ENCODE results near the gene TEX2.

The TEX2 gene, protein sequence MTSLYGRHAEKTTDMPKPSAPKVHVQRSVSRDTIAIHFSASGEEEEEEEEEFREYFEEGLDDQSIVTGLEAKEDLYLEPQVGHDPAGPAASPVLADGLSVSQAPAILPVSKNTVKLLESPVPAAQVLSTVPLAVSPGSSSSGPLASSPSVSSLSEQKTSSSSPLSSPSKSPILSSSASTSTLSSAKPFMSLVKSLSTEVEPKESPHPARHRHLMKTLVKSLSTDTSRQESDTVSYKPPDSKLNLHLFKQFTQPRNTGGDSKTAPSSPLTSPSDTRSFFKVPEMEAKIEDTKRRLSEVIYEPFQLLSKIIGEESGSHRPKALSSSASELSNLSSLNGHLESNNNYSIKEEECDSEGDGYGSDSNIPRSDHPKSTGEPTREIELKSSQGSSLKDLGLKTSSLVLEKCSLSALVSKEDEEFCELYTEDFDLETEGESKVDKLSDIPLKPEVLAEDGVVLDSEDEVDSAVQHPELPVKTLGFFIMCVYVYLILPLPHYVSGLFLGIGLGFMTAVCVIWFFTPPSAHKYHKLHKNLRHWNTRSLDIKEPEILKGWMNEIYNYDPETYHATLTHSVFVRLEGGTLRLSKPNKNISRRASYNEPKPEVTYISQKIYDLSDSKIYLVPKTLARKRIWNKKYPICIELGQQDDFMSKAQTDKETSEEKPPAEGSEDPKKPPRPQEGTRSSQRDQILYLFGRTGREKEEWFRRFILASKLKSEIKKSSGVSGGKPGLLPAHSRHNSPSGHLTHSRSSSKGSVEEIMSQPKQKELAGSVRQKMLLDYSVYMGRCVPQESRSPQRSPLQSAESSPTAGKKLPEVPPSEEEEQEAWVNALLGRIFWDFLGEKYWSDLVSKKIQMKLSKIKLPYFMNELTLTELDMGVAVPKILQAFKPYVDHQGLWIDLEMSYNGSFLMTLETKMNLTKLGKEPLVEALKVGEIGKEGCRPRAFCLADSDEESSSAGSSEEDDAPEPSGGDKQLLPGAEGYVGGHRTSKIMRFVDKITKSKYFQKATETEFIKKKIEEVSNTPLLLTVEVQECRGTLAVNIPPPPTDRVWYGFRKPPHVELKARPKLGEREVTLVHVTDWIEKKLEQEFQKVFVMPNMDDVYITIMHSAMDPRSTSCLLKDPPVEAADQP

GRCh38 chr17:64263000-64263766, at the start of gene TEX2:
Gene TEX2, minus strand, starts transcription at chr17:64263260. Its CDS starts 49,043 bp downstream, at chr17:64214217.
- peak; percentile 94 for DNase-seq (ENCODE audit: low spot score)

GRCh38 chr17:64309710-64310109, 46.6 kb upstream of the TEX2 start:
- no peak for DNase-seq (ENCODE audit: low spot score)

- DNase-seq (ENCODE audit: low spot score): no peak
Measured at GRCh38 chr17:64309021-64309420, 46.0 kb upstream of the TEX2 start.

DNA sequence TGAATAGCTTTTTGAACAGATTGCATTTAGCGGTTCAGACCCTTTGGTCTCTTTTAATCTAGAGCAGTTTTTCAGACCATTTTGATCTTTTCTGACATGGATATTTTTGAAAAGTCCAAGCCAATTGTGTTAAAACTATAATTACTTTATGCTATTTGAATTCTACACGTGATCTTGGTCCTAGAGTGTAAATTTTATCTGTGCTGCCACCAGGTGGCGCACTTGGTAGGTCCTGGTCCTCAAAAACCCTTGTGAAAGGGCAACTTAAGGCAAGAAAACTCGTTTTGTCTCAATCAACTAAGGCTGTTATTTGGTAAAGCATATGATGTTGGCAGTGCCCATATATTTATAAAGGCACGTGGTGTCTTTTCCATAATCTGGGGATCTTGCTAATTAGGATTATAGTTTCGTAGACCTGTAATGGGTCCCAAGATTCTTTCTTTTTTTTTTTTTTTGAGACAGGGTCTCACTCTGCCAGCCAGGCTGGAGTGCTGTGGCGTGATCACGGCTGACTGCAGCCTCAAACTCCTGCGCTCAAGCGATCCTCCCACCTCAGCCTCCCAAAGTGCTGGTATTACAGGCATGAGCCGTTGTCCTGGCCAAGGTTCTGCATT, 43.9 kb upstream of the TEX2 start:
- DNase-seq (ENCODE audit: low spot score): peak; percentile 78

- no peak for DNase-seq (ENCODE audit: low spot score)
Measured at GRCh38 chr17:64304551-64304950, 41.5 kb upstream of the TEX2 start.

- DNase-seq (ENCODE audit: low spot score): no peak
Measured at GRCh38 chr17:64300699-64300965, 37.6 kb upstream of the TEX2 start.

GRCh38 chr17:64297467-64298088, 34.5 kb upstream of the TEX2 start:
- DNase-seq (ENCODE audit: low spot score): no peak

DNA sequence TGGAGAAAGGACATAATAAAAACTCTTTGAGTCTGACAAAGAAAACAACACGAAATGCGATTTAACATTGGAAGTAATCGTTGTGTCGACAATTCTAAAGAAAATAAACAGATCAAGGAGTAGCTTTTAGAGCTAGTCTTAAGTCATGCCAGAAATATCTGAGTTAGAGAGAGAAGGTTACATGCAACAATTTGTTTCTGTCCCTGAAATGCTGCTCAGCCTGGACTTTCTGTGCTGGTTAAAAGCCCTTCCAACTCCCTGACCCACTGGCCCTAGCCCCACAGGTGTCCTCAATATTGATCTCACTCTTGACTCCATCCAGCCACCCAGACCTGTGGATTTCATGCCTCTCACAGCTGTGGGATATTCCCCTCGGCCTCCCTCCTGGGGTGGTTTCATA, 33.2 kb upstream of the TEX2 start:
- DNase-seq (ENCODE audit: low spot score): no peak

GRCh38 chr17:64295146-64295545, 32.1 kb upstream of the TEX2 start:
- DNase-seq (ENCODE audit: low spot score): no peak

DNA sequence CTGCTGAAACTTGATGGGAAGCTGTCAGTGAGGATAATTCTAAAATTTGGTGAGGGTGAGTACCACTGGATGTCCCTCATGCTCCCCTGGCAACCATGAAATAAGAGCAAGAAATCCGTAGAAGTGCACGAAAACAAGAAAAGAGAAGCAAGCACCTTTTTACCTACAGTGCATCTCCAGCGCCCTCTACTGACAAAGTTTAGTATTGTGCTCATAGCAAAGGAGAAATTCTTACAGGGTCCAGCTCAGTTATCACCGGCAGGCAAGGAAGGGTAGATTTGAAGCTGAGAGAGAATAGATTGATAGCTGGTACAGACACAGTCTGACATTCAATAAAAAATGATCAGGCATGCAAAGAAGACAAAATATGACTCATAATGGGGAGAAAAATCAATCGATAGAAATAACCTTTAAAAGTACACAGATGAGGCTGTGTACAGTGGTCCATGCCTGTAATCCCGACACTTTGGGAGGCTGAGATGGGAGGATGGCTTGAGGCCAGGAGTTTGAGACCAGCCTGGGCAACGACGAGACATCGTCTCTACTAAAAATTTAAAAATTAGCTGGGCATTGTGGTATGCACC, 28.3 kb upstream of the TEX2 start:
- DNase-seq (ENCODE audit: low spot score): no peak

- no peak for DNase-seq (ENCODE audit: low spot score)
Measured at GRCh38 chr17:64289741-64290141, 26.7 kb upstream of the TEX2 start.

- DNase-seq (ENCODE audit: low spot score): peak; percentile 79
Measured at GRCh38 chr17:64282753-64283080, 19.7 kb upstream of the TEX2 start.

GRCh38 chr17:64281962-64282752, 19.1 kb upstream of the TEX2 start:
- peak; percentile 76 for DNase-seq (ENCODE audit: low spot score)

DNA sequence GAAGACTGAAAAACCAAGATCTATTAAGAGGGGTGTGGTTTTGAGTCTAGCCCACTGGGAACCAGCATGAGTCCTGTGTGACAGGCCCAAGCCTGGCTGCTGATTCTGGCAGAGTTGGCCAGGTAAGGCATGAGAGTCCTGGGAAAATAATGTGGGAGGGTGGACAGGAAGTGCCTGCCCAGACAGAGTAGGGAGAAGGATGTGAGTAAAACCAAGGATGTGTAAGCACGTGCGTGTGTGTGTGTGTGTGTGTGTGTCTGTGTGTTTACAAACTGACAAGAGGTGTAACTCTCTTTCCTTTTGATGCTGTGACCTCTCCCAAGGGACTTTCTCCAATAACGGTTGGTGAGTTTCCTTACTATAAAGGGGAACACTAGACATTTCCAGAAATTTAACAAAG, 15.6 kb upstream of the TEX2 start:
- no peak for DNase-seq (ENCODE audit: low spot score)

GRCh38 chr17:64277831-64278562, 14.9 kb upstream of the TEX2 start:
- no peak for DNase-seq (ENCODE audit: low spot score)

GRCh38 chr17:64276961-64277505, 14.0 kb upstream of the TEX2 start:
- no peak for DNase-seq (ENCODE audit: low spot score)

DNA sequence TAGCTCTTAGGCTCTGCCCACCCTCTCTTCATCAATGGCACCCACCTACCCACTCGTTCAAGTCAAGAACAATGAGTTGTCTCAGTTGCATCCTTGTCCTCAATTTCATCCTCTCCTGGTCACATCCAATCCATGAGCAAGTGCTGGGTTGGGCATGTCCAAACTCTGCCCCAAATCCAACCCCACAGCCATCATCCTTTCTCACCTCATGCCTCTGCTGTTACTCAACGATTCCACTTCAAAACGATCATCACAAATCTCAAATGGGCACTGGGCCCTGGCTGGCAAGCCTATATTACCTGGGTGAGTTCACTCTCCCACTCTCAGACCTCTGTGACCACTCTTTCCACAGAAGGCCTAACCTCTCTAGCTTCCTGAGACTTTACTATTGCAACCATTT, 12.0 kb upstream of the TEX2 start:
- DNase-seq (ENCODE audit: low spot score): no peak

DNA sequence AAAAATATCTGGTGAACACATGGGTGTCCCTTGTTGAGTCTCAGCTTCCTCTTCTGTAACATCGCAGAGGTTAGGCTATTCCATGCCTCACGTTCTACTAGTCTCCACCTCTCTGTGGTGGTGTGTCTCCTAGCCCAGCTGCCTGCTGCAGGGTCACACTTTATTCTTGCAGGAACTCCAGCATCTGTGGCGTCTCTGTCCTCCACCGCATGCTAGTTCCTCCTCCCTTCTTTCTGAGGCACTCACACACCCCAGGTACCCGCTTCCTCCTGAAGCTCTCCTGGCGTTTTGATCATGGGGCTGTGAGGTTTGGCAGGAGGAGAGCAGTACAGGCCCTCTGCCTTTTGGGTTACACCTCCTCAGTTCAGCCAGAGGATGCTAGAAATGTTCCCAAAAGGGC, 9.9 kb upstream of the TEX2 start:
- no peak for DNase-seq (ENCODE audit: low spot score)

DNA sequence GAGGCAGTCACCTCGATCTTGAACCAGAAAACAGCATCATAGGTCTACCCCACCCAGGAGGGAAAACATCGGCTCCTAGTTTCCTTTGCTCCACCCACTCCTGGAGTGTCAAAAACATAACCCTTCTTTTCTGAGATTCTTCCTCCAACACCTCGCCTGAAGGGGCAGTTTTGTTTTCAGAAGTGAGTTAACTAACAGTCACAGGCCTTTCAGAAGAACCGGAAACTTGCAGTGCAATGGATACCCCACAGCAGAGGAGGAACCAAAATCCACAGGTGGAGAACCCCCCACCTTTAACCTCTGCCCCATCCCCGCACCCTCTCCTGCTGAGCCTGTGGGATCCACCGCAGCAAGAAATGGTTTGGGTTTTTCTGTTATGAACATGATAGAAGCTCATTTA, 7.8 kb upstream of the TEX2 start:
- DNase-seq (ENCODE audit: low spot score): no peak
